Measurements from ENCODE around the gene PLCG2. TPM values are rescaled to one million over a fixed set of nuclear protein-coding genes. Genes with fewer than 3 reads are reported as not detected.

PLCG2 gene
- total and polyA plus RNA-seq, 2 experiments from 2014 or later: 2.5 to 5.0 TPM

DNA sequence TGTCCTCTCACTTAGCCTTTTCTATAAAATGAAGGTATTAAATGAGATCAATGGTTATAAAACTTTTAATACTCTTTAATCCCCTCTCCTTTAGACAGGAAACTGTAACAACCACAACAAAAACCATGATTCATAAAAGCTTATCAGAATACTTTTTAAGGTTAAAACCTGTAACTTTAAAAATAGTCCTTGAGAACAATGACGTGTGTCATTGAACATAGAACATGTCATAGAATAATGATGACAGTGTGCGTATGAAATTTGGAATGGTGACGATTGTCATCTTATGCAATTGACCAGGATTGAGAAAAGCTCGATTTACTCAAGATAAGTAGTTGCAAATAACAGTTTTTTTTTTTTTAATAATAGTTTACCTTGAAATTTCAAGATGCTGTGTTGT, 94.1 kb downstream of the PLCG2 start:
- no peak for DNase-seq (ENCODE audit: low spot score)
- Histone ChIP-seq H4K20me1 (ENCODE audit: insufficient read depth, poor library complexity, severe bottlenecking) (no peaks in the 10 kb centered on the region), H3K4me1 (ENCODE audit: insufficient read depth) (no peaks in the 10 kb centered on the region), H3K27me3 (no peaks in the 10 kb centered on the region), H3K4me2 (no peak overlapping the region), H3K79me2 (no peaks in the 10 kb centered on the region), H3K9me2 (replicated peaks; ENCODE audit: insufficient read depth) (no peaks in the 10 kb centered on the region), H3K9me3 (ENCODE audit: low read depth) (no peaks in the 10 kb centered on the region), H3K36me3 (replicated peaks; ENCODE audit: insufficient read depth, low read depth) (no peaks in the 10 kb centered on the region), H3K27ac (no peak overlapping the region), H3K4me3 (no peak overlapping the region), H2AFZ (no peak overlapping the region)
- TF ChIP-seq EZH2phosphoT487 (IDR thresholded peaks at IDR 0.05; ENCODE audit: low read depth, severe bottlenecking, unreplicated experiment): no peak
- TF ChIP-seq, protein P1, sequence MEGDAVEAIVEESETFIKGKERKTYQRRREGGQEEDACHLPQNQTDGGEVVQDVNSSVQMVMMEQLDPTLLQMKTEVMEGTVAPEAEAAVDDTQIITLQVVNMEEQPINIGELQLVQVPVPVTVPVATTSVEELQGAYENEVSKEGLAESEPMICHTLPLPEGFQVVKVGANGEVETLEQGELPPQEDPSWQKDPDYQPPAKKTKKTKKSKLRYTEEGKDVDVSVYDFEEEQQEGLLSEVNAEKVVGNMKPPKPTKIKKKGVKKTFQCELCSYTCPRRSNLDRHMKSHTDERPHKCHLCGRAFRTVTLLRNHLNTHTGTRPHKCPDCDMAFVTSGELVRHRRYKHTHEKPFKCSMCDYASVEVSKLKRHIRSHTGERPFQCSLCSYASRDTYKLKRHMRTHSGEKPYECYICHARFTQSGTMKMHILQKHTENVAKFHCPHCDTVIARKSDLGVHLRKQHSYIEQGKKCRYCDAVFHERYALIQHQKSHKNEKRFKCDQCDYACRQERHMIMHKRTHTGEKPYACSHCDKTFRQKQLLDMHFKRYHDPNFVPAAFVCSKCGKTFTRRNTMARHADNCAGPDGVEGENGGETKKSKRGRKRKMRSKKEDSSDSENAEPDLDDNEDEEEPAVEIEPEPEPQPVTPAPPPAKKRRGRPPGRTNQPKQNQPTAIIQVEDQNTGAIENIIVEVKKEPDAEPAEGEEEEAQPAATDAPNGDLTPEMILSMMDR (IDR thresholded peaks at IDR 0.05; ENCODE audit: poor library complexity): no peak
- no peak for TF ChIP-seq EZH2 (IDR thresholded peaks at IDR 0.05; ENCODE audit: borderline replicate concordance)
- 81% methylated on average over 4 of the region's 4 CpGs for WGBS (ENCODE audit: low lambda C conversion rate, missing lambda C conversion rate)

DNA sequence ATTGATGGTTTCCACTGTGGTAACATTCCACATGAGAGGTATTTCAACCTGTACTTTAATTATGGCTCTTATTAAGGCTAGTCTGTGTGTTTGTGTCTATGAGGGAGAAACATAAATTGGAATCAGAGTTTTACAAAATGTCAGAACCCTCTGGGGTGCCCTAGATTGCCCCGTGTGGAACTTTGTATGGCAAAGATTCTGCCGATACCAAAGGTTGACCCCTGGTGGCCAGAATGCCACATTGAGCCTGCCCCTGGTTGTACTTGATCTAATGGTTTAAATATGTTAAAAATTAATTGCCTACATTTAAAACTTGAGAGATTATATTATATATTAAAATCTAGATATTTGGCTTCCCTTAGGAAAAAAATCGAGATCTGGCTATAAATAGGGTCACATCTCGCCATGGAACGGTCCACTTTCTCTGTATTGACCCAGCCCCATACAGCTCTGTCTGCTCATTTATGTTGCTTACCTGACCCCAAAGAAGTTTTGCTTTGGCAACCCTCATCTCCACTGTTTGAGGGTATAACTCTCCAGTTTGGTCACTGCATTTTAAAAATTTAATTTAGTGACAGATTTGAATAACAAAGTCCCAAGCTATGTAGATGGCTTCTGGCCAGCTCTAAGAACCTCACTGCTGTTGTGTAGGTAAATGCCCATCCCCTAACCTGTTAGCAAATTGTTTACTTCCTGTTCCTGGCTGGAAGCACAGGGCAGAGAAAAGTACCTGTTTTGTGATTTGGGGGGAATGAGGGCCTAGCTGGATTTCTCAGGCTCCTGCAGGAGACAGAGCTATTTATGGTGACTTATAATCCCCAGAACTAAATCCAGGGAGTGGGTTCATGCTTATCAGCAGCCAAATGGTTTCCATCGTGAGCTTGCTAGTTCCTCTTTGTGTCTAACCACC, 95.0 kb downstream of the PLCG2 start:
- TF ChIP-seq, protein P1 (IDR thresholded peaks at IDR 0.05; ENCODE audit: poor library complexity): peak; percentile 79
- TF ChIP-seq EZH2phosphoT487 (IDR thresholded peaks at IDR 0.05; ENCODE audit: low read depth, severe bottlenecking, unreplicated experiment): no peak
- WGBS (ENCODE audit: low lambda C conversion rate, missing lambda C conversion rate): 17% methylated on average over 6 of the region's 6 CpGs
- no peak overlapping the region for H3K27ac ChIP-seq
- H4K20me1 ChIP-seq (ENCODE audit: insufficient read depth, poor library complexity, severe bottlenecking): no peaks in the 10 kb centered on the region
- no peaks in the 10 kb centered on the region for H3K36me3 ChIP-seq (replicated peaks; ENCODE audit: insufficient read depth, low read depth)
- H3K4me1 ChIP-seq (ENCODE audit: insufficient read depth): no peaks in the 10 kb centered on the region
- peak; percentile 66 for DNase-seq (ENCODE audit: low spot score)
- H2AFZ ChIP-seq: no peak overlapping the region
- no peaks in the 10 kb centered on the region for H3K9me2 ChIP-seq (replicated peaks; ENCODE audit: insufficient read depth)
- H3K4me3 ChIP-seq: no peak overlapping the region
- no peaks in the 10 kb centered on the region for H3K9me3 ChIP-seq (ENCODE audit: low read depth)
- H3K79me2 ChIP-seq: no peaks in the 10 kb centered on the region
- H3K27me3 ChIP-seq: no peaks in the 10 kb centered on the region
- no peak overlapping the region for H3K4me2 ChIP-seq

DNA sequence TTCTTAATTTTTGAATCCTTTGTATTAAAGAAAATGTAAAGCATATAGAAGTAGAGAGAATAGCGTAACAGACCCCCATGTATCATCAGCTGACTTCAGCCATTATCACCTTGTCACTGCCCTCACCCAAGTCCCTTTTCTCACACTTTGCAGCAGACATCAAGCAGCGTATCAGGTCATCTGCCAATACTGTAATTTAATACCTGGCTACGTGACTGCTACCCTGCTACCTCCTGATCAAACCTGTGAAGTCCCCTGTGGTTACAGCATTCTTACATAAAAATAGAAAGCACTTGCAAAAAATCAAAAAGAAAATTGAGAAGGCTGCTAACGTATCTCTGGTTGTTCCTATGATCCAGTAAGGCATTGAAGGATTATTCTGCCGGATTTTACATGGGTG, 96.4 kb downstream of the PLCG2 start:
- Histone ChIP-seq H3K4me1 (ENCODE audit: insufficient read depth) (no peaks in the 10 kb centered on the region), H3K4me3 (no peak overlapping the region), H4K20me1 (ENCODE audit: insufficient read depth, poor library complexity, severe bottlenecking) (no peaks in the 10 kb centered on the region), H3K9me3 (ENCODE audit: low read depth) (no peaks in the 10 kb centered on the region), H3K27ac (no peak overlapping the region), H3K9me2 (replicated peaks; ENCODE audit: insufficient read depth) (no peaks in the 10 kb centered on the region), H3K36me3 (replicated peaks; ENCODE audit: insufficient read depth, low read depth) (no peaks in the 10 kb centered on the region), H2AFZ (no peak overlapping the region), H3K27me3 (no peaks in the 10 kb centered on the region), H3K4me2 (no peak overlapping the region), H3K79me2 (no peaks in the 10 kb centered on the region)
- DNase-seq (ENCODE audit: low spot score): no peak
- TF ChIP-seq EZH2 (IDR thresholded peaks at IDR 0.05; ENCODE audit: borderline replicate concordance) (no peak), EZH2phosphoT487 (IDR thresholded peaks at IDR 0.05; ENCODE audit: low read depth, severe bottlenecking, unreplicated experiment) (no peak)
- TF ChIP-seq, protein P1 (IDR thresholded peaks at IDR 0.05; ENCODE audit: poor library complexity): no peak
- 58% methylated on average over 5 of the region's 5 CpGs for WGBS (ENCODE audit: low lambda C conversion rate, missing lambda C conversion rate)
